Measurements from ENCODE around the gene NANOS2. TPM values are rescaled to one million over a fixed set of nuclear protein-coding genes. Genes with fewer than 3 reads are reported as not detected.
A peak's percentile ranks its signal among the peaks of the same experiment; 100 is the strongest.

The NANOS2 gene
- total RNA-seq, 1 donor from 2014 or later = not detected

DNA sequence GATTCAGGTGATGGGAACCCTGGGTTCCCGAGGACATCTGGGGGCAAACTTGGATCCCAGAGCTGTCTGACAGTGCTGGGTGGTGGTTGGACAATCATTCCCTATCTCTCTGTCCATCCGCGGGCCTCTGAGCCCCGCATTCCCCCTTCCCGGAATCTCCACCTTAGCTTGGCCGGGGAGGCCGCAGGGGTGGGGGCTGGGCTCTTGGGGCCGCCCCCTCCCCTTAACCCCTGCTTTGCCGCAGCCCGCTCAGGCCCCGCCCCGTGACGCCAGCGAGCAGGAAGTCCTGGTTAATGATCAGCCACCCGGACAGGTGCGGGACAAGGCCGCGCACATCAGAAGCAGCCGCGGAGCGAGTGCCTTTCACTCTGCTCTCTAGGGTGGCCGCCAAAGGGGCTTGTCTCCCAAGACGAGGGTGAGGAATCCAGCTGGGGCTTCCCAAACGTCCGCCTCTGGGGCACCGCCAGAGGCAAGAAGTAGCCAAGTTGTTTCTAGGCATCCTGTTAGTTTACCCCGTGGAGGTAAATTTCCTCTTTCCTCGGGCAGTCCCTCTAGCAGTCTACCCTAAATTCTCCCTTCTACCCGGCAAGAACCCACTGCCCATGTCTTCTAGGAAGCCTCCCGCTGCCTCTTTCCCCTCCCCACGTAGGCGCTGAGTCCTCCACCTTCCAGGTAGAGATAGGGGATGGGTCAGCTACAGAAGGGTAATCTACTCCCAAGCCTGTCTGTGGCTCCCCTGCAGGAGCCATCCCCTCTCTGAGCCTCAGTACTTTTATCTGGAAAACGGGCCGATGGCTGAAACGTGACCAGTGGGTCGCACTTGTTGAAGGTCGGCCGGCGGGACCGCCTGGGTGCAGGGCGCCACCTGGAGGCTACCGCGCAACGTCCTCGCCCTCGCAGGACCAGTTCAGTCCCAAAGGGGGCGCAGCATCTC is 31.7 kb downstream of the NANOS2 start:
- TF ChIP-seq, protein P1, sequence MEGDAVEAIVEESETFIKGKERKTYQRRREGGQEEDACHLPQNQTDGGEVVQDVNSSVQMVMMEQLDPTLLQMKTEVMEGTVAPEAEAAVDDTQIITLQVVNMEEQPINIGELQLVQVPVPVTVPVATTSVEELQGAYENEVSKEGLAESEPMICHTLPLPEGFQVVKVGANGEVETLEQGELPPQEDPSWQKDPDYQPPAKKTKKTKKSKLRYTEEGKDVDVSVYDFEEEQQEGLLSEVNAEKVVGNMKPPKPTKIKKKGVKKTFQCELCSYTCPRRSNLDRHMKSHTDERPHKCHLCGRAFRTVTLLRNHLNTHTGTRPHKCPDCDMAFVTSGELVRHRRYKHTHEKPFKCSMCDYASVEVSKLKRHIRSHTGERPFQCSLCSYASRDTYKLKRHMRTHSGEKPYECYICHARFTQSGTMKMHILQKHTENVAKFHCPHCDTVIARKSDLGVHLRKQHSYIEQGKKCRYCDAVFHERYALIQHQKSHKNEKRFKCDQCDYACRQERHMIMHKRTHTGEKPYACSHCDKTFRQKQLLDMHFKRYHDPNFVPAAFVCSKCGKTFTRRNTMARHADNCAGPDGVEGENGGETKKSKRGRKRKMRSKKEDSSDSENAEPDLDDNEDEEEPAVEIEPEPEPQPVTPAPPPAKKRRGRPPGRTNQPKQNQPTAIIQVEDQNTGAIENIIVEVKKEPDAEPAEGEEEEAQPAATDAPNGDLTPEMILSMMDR (IDR thresholded peaks at IDR 0.05; ENCODE audit: unreplicated experiment) = peak; percentile 99
- DNase-seq (ENCODE audit: low spot score, unreplicated experiment) = peak; percentile 90
- H3K27ac Mint-ChIP-seq = peak overlapping the region; percentile 92
- no peaks in the 10 kb centered on the region for H3K9me3 Mint-ChIP-seq (ENCODE audit: low read depth)
- H3K4me3 Mint-ChIP-seq (ENCODE audit: low read depth) = peak overlapping the region; percentile 72
- H3K4me1 Mint-ChIP-seq (ENCODE audit: low read depth) = peaks cover 45% of the 10 kb centered on the region
- H3K27me3 Mint-ChIP-seq = no peaks in the 10 kb centered on the region
- H3K36me3 Mint-ChIP-seq (ENCODE audit: insufficient read depth) = peaks cover 2% of the 10 kb centered on the region

- H3K9me3 Mint-ChIP-seq (ENCODE audit: low read depth) = no peaks in the 10 kb centered on the region
- peaks cover 2% of the 10 kb centered on the region for H3K36me3 Mint-ChIP-seq (ENCODE audit: insufficient read depth)
- peak overlapping the region; percentile 92 for H3K27ac Mint-ChIP-seq
- peaks cover 49% of the 10 kb centered on the region for H3K4me1 Mint-ChIP-seq (ENCODE audit: low read depth)
- peak; percentile 53 for DNase-seq (ENCODE audit: low spot score, unreplicated experiment)
- peak overlapping the region; percentile 72 for H3K4me3 Mint-ChIP-seq (ENCODE audit: low read depth)
- TF ChIP-seq, protein P1 (IDR thresholded peaks at IDR 0.05; ENCODE audit: unreplicated experiment) = no peak
- H3K27me3 Mint-ChIP-seq = no peaks in the 10 kb centered on the region
These were observed 32.6 kb downstream of the NANOS2 start for GRCh38 chr19:45881909-45882528.

DNA sequence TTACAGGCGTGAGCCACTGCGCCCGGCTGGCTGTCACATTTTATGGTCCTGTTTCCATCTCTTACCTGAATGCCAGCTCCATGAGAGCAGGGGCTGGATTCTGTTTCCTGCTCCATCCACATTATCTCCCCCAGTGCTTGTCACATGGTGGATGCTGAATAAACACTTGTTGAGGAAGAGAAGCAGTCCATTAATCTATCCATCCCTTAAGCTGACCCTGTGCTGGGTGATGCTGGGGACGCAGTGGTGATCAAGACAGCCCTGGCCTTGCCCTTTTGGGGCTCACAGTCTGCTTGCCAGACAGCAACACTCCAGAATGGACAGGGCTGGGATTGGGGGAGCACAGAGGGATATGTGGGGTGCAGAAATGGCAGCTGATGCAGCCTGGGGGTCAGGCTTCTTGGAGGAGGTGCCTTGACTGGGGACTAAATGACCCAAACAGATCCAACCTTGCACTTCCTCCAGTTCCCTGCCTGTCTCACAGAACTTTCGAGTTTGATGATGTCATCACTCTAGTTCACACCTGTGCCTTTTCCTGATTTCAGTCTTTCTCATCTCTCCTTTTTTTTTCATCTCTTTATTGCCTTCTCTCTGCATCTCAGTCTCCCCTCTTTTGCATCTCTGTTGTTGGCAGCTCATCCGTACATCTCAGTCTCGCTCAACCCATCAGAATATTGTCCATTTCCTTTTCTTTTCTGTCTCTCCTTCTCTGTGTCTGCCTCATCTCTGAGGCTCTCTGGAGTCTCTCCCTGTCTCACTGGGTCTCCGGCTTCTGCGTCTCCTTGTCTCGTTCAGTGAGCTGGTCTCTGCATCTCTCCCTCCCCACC is 33.3 kb downstream of the NANOS2 start:
- no peaks in the 10 kb centered on the region for H3K9me3 Mint-ChIP-seq (ENCODE audit: low read depth)
- no peaks in the 10 kb centered on the region for H3K27me3 Mint-ChIP-seq
- TF ChIP-seq, protein P1 (IDR thresholded peaks at IDR 0.05; ENCODE audit: unreplicated experiment) = no peak
- H3K4me3 Mint-ChIP-seq (ENCODE audit: low read depth) = peak overlapping the region; percentile 72
- H3K4me1 Mint-ChIP-seq (ENCODE audit: low read depth) = peaks cover 50% of the 10 kb centered on the region
- DNase-seq (ENCODE audit: low spot score, unreplicated experiment) = no peak
- H3K27ac Mint-ChIP-seq = peak overlapping the region; percentile 92
- H3K36me3 Mint-ChIP-seq (ENCODE audit: insufficient read depth) = peaks cover 2% of the 10 kb centered on the region

DNA sequence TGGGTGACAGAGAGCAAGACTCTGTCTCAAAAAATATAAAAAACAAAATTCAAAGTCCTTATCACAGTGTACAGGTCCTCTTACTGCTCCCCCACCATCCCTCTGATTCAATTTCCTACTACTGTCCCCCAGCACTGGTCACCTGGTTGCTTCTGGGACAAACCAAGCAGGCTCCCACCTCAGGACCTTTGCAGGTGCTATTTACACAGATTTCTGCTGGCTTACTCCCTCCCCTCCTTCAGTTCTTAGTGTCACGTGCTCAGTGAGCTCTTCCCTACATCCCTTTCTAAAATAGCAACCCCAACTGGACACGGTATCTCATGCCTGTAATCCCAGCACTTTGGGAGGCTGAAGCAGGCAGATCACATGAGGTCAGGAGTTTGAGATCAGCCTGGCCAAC is 34.6 kb downstream of the NANOS2 start:
- TF ChIP-seq, protein P1 (IDR thresholded peaks at IDR 0.05; ENCODE audit: unreplicated experiment) = no peak
- Mint-ChIP-seq H3K4me1 (ENCODE audit: low read depth) (peaks cover 61% of the 10 kb centered on the region), H3K4me3 (ENCODE audit: low read depth) (no peak overlapping the region), H3K27me3 (no peaks in the 10 kb centered on the region), H3K27ac (peak overlapping the region; percentile 5), H3K9me3 (ENCODE audit: low read depth) (no peaks in the 10 kb centered on the region), H3K36me3 (ENCODE audit: insufficient read depth) (peaks cover 2% of the 10 kb centered on the region)
- DNase-seq (ENCODE audit: low spot score, unreplicated experiment) = no peak

GRCh38 chr19:45879055-45879454 is 35.5 kb downstream of the NANOS2 start:
- TF ChIP-seq, protein P1 (IDR thresholded peaks at IDR 0.05; ENCODE audit: unreplicated experiment) = no peak
- no peaks in the 10 kb centered on the region for H3K27me3 Mint-ChIP-seq
- peak overlapping the region; percentile 63 for H3K27ac Mint-ChIP-seq
- peaks cover 2% of the 10 kb centered on the region for H3K36me3 Mint-ChIP-seq (ENCODE audit: insufficient read depth)
- H3K4me1 Mint-ChIP-seq (ENCODE audit: low read depth) = peaks cover 69% of the 10 kb centered on the region
- no peak for DNase-seq (ENCODE audit: low spot score, unreplicated experiment)
- H3K4me3 Mint-ChIP-seq (ENCODE audit: low read depth) = no peak overlapping the region
- H3K9me3 Mint-ChIP-seq (ENCODE audit: low read depth) = no peaks in the 10 kb centered on the region
